Measurements from ENCODE around the gene PLSCR3. TPM values are rescaled to one million over a fixed set of nuclear protein-coding genes. Genes with fewer than 3 reads are reported as not detected.
A peak's percentile ranks its signal among the peaks of the same experiment; 100 is the strongest.

Gene PLSCR3
- total RNA-seq, 2 experiments from 2014 or later, result 66.3 to 70.3 TPM

GRCh38 chr17:7380855-7381683 lies 13.3 kb downstream of the PLSCR3 start, which contains the start of gene TNK1:
Gene TNK1 (plus strand): TSS chr17:7381089. CDS start chr17:7382927, 1,838 bp downstream.
- Mint-ChIP-seq H3K27me3 (peaks cover 55% of the 10 kb centered on the region), H3K27ac (no peak within 1 kb of the TSS), H3K36me3 (ENCODE audit: low read depth) (peaks cover 8% of the 10 kb centered on the region), H3K4me3 (peak within 1 kb of the TSS; percentile 56), H3K4me1 (ENCODE audit: low read depth) (peaks cover 10% of the 10 kb centered on the region), H3K9me3 (no peaks in the 10 kb centered on the region)
- H3K9me3 ChIP-seq (ENCODE audit: control insufficient read depth in 1 of 2, insufficient read depth in 1 of 2, low read length in 2 of 2), result peaks cover 0 to 4% of the 10 kb centered on the region in 2 experiments
- peaks cover 28% of the 10 kb centered on the region for H3K4me1 ChIP-seq (ENCODE audit: insufficient read depth, low read length)
- H3K27ac ChIP-seq (ENCODE audit: low read depth in 1 of 2, low read length in 2 of 2), result no peak within 1 kb of the TSS
- peaks cover 21 to 22% of the 10 kb centered on the region in 2 experiments for H3K27me3 ChIP-seq (ENCODE audit: control insufficient read depth in 1 of 2, insufficient read depth in 2 of 2, low read length in 2 of 2)
- CTCF ChIA-PET, result interaction anchor here (0.8 kb wide), 1 partner anchor 25 kb away, joined by 4 read pairs; no protein-coding TSS in a partner anchor
- H3K4me3 ChIP-seq (ENCODE audit: low read length), result no peak within 1 kb of the TSS
- no peak for DNase-seq
- no peaks in the 10 kb centered on the region for H3K36me3 ChIP-seq (ENCODE audit: insufficient read depth, low read length)
- no peak for TF ChIP-seq CTCF (IDR thresholded peaks at IDR 0.05)
- POLR2A ChIA-PET, result no interaction called here
- no peak for ATAC-seq (ENCODE audit: poor library complexity)
- intact Hi-C loops (cut with DNase I, micrococcal nuclease), result loop anchor here in 1 of 2 experiments (10.0 kb wide), 1 partner anchor 54 kb away; the partner anchor contains the start of genes FGF11 and TMEM102

- Histone ChIP-seq H3K9me3 (ENCODE audit: control insufficient read depth in 1 of 2, insufficient read depth in 1 of 2, low read length in 2 of 2) (peaks cover 0 to 4% of the 10 kb centered on the region in 2 experiments), H3K36me3 (ENCODE audit: insufficient read depth, low read length) (no peaks in the 10 kb centered on the region), H3K4me3 (ENCODE audit: low read length) (no peak overlapping the region), H3K27me3 (ENCODE audit: control insufficient read depth in 1 of 2, insufficient read depth in 2 of 2, low read length in 2 of 2) (peaks cover 21 to 22% of the 10 kb centered on the region in 2 experiments), H3K27ac (ENCODE audit: low read depth in 1 of 2, low read length in 2 of 2) (no peak overlapping the region), H3K4me1 (ENCODE audit: insufficient read depth, low read length) (peaks cover 28% of the 10 kb centered on the region)
- ChIA-PET POLR2A (no interaction called here), CTCF (interaction anchor here (0.8 kb wide), 1 partner anchor 24 kb away, joined by 4 read pairs; no protein-coding TSS in a partner anchor)
- intact Hi-C loops (cut with DNase I, micrococcal nuclease), result loop anchor here in 1 of 2 experiments (10.0 kb wide), 1 partner anchor 54 kb away; the partner anchor contains the start of genes FGF11 and TMEM102
- ATAC-seq (ENCODE audit: poor library complexity) (no peak), DNase-seq (no peak)
- H3K36me3 Mint-ChIP-seq (ENCODE audit: low read depth), result peaks cover 4% of the 10 kb centered on the region
- no peaks in the 10 kb centered on the region for H3K9me3 Mint-ChIP-seq
- peaks cover 10% of the 10 kb centered on the region for H3K4me1 Mint-ChIP-seq (ENCODE audit: low read depth)
- no peak for TF ChIP-seq CTCF (IDR thresholded peaks at IDR 0.05)
- peak overlapping the region; percentile 56 for H3K4me3 Mint-ChIP-seq
- H3K27me3 Mint-ChIP-seq, result peaks cover 55% of the 10 kb centered on the region
- H3K27ac Mint-ChIP-seq, result no peak overlapping the region
Measured at GRCh38 chr17:7380321-7380720, 14.0 kb downstream of the PLSCR3 start.

GRCh38 chr17:7379134-7379533 lies 15.2 kb downstream of the PLSCR3 start:
- DNase-seq (no peak), ATAC-seq (ENCODE audit: poor library complexity) (no peak)
- Mint-ChIP-seq H3K4me1 (ENCODE audit: low read depth) (peaks cover 4% of the 10 kb centered on the region), H3K9me3 (no peaks in the 10 kb centered on the region), H3K27me3 (peaks cover 55% of the 10 kb centered on the region), H3K27ac (no peak overlapping the region), H3K4me3 (no peak overlapping the region), H3K36me3 (ENCODE audit: low read depth) (no peaks in the 10 kb centered on the region)
- H3K9me3 ChIP-seq (ENCODE audit: control insufficient read depth in 1 of 2, insufficient read depth in 1 of 2, low read length in 2 of 2), result peaks cover 0 to 4% of the 10 kb centered on the region in 2 experiments
- H3K27ac ChIP-seq (ENCODE audit: low read depth in 1 of 2, low read length in 2 of 2), result no peak overlapping the region
- peaks cover 20% of the 10 kb centered on the region for H3K4me1 ChIP-seq (ENCODE audit: insufficient read depth, low read length)
- intact Hi-C loops (cut with DNase I, micrococcal nuclease), result no loop called here
- ChIA-PET CTCF (no interaction called here), POLR2A (no interaction called here)
- TF ChIP-seq CTCF (IDR thresholded peaks at IDR 0.05), result no peak
- H3K36me3 ChIP-seq (ENCODE audit: insufficient read depth, low read length), result no peaks in the 10 kb centered on the region
- H3K4me3 ChIP-seq (ENCODE audit: low read length), result no peak overlapping the region
- H3K27me3 ChIP-seq (ENCODE audit: control insufficient read depth in 1 of 2, insufficient read depth in 2 of 2, low read length in 2 of 2), result peaks cover 21 to 22% of the 10 kb centered on the region in 2 experiments

Data from CD4-positive, alpha-beta T cell (primary cell).